ENCODE measurements around the gene PROSER2. TPM values are rescaled to one million over a fixed set of nuclear protein-coding genes. Genes with fewer than 3 reads are reported as not detected.

The PROSER2 gene
- total and polyA plus RNA-seq, 2 donors (not counting 3 experiments of a cell fraction or from before 2014, with no cell fraction given) = 5.9 to 22.6 TPM

- H3K4me3 ChIP-seq (replicated peaks in 1 of 3; ENCODE audit: insufficient read depth in 1 of 3, low read depth in 1 of 3, low read length in 3 of 3) = no peak overlapping the region
- ChIA-PET CTCF (interaction anchor here (1.0 kb wide), 1 partner anchor 49 kb away, joined by 4 read pairs; no protein-coding TSS in a partner anchor), POLR2A (no interaction called here)
- H3K9ac ChIP-seq (replicated peaks; ENCODE audit: extremely low read depth, insufficient read depth, low read length) = no peak overlapping the region
- intact Hi-C loops (cut with micrococcal nuclease) = no loop called here
- no peaks in the 10 kb centered on the region for H4K20me1 ChIP-seq (replicated peaks; ENCODE audit: control insufficient read depth, extremely low read depth, insufficient read depth, low read length)
- H3K27ac ChIP-seq (ENCODE audit: insufficient read depth, low read depth, low read length) = no peak overlapping the region
- no peak overlapping the region for H2AFZ ChIP-seq (ENCODE audit: low read depth, low read length)
- no peaks in the 10 kb centered on the region for H3K36me3 ChIP-seq (ENCODE audit: control insufficient read depth in 2 of 2, extremely low read depth in 1 of 2, insufficient read depth in 2 of 2, low read length in 2 of 2)
- TF ChIP-seq FOS (IDR thresholded peaks at IDR 0.05; ENCODE audit: borderline replicate concordance, insufficient read depth, low read length) (no peak), POLR2A (IDR thresholded peaks at IDR 0.05; ENCODE audit: low read depth, low read length) (no peak)
- no peaks in the 10 kb centered on the region for H3K27me3 ChIP-seq (ENCODE audit: control insufficient read depth in 2 of 2, insufficient read depth in 2 of 2, low read length in 2 of 2)
- H3K79me2 ChIP-seq (ENCODE audit: control insufficient read depth, insufficient read depth, low read length) = peaks cover 36% of the 10 kb centered on the region
- BruUV-seq (replicated peaks) = no TSS peak
- dilution Hi-C loops (cut with MboI; ENCODE audit: extremely low pct_ligation_motif_present, low sequenced_read_pairs) = no loop called here
- no peaks in the 10 kb centered on the region for H3K4me1 ChIP-seq (ENCODE audit: control insufficient read depth, extremely low read depth, insufficient read depth, low read length)
- H3K4me2 ChIP-seq (ENCODE audit: insufficient read depth, low read length) = no peak overlapping the region
- DNase-seq (ENCODE audit: low read depth, low spot score) = no peak
- no peak for FAIRE-seq
- H3K9me1 ChIP-seq (replicated peaks; ENCODE audit: control insufficient read depth, extremely low read depth, insufficient read depth, low read length) = no peaks in the 10 kb centered on the region
- H3K9me3 ChIP-seq (replicated peaks; ENCODE audit: control insufficient read depth, insufficient read depth, low read length) = no peaks in the 10 kb centered on the region
These were observed 8.9 kb downstream of the PROSER2 start for GRCh38 chr10:11832042-11832441.

- H3K79me2 ChIP-seq (ENCODE audit: control insufficient read depth, insufficient read depth, low read length) = peaks cover 28% of the 10 kb centered on the region
- no TSS peak for BruUV-seq (replicated peaks)
- FAIRE-seq = no peak
These were observed 11.9 kb downstream of the PROSER2 start for GRCh38 chr10:11835061-11835460.

More at GRCh38 chr10:11835061-11835460, 11.9 kb downstream of the PROSER2 start:
- no peak overlapping the region for H3K27ac ChIP-seq (ENCODE audit: insufficient read depth, low read depth, low read length)
- H3K9ac ChIP-seq (replicated peaks; ENCODE audit: extremely low read depth, insufficient read depth, low read length) = no peak overlapping the region
- intact Hi-C loops (cut with micrococcal nuclease) = no loop called here
- no peak for DNase-seq (ENCODE audit: low read depth, low spot score)
- CTCF ChIA-PET = interaction anchor here (0.7 to 1.0 kb wide), 2 partner anchors 10 to 151 kb away, joined by 3 read pairs; no protein-coding TSS in a partner anchor
- H3K4me1 ChIP-seq (ENCODE audit: control insufficient read depth, extremely low read depth, insufficient read depth, low read length) = no peaks in the 10 kb centered on the region
- H3K36me3 ChIP-seq (ENCODE audit: control insufficient read depth in 2 of 2, extremely low read depth in 1 of 2, insufficient read depth in 2 of 2, low read length in 2 of 2) = no peaks in the 10 kb centered on the region
- no peaks in the 10 kb centered on the region for H3K9me1 ChIP-seq (replicated peaks; ENCODE audit: control insufficient read depth, extremely low read depth, insufficient read depth, low read length)
- dilution Hi-C loops (cut with MboI; ENCODE audit: extremely low pct_ligation_motif_present, low sequenced_read_pairs) = no loop called here
- no peak overlapping the region for H2AFZ ChIP-seq (ENCODE audit: low read depth, low read length)
- H3K4me2 ChIP-seq (ENCODE audit: insufficient read depth, low read length) = no peak overlapping the region
- H4K20me1 ChIP-seq (replicated peaks; ENCODE audit: control insufficient read depth, extremely low read depth, insufficient read depth, low read length) = no peaks in the 10 kb centered on the region
- H3K4me3 ChIP-seq (replicated peaks in 1 of 3; ENCODE audit: insufficient read depth in 1 of 3, low read depth in 1 of 3, low read length in 3 of 3) = no peak overlapping the region
- no peaks in the 10 kb centered on the region for H3K9me3 ChIP-seq (replicated peaks; ENCODE audit: control insufficient read depth, insufficient read depth, low read length)
- TF ChIP-seq MAX (IDR thresholded peaks at IDR 0.05; ENCODE audit: insufficient read depth, insufficient read length) (no peak), MYC (IDR thresholded peaks at IDR 0.05; ENCODE audit: low read depth, low read length) (no peak), GATA2 (IDR thresholded peaks at IDR 0.05; ENCODE audit: insufficient read depth, insufficient read length, low read depth, low read length) (no peak), EZH2 (IDR thresholded peaks at IDR 0.05; ENCODE audit: borderline replicate concordance, low read depth, low read length, severe bottlenecking) (no peak), POLR2A (IDR thresholded peaks at IDR 0.05; ENCODE audit: low read depth, low read length) (no peak), POLR2AphosphoS5 (IDR thresholded peaks at IDR 0.05; ENCODE audit: insufficient read depth, low read depth, low read length) (no peak), JUN (IDR thresholded peaks at IDR 0.05; ENCODE audit: borderline replicate concordance, insufficient read depth, insufficient read length, low read depth) (no peak), CTCF (IDR thresholded peaks at IDR 0.05; ENCODE audit: extremely low read depth in 1 of 2, insufficient read depth in 1 of 2, low read depth in 1 of 2, low read length in 2 of 2) (no peak), FOS (IDR thresholded peaks at IDR 0.05; ENCODE audit: borderline replicate concordance, insufficient read depth, low read length) (no peak)
- H3K27me3 ChIP-seq (ENCODE audit: control insufficient read depth in 2 of 2, insufficient read depth in 2 of 2, low read length in 2 of 2) = no peaks in the 10 kb centered on the region
- POLR2A ChIA-PET = no interaction called here
